SKM-1 treated with dmso at 0.1 percent for 144 hours (cell line): ENCODE results near the gene FEM1B.

Source experiments
- DNase-seq: peaks from one replicate; lab custom pipeline; 2025; ENCODE audit not compliant: unreplicated experiment; lab: John Stamatoyannopoulos, UW

The FEM1B gene

GRCh38 chr15:68305420-68305871 lies 27.9 kb downstream of the FEM1B start:
- DNase-seq: no peak

DNA sequence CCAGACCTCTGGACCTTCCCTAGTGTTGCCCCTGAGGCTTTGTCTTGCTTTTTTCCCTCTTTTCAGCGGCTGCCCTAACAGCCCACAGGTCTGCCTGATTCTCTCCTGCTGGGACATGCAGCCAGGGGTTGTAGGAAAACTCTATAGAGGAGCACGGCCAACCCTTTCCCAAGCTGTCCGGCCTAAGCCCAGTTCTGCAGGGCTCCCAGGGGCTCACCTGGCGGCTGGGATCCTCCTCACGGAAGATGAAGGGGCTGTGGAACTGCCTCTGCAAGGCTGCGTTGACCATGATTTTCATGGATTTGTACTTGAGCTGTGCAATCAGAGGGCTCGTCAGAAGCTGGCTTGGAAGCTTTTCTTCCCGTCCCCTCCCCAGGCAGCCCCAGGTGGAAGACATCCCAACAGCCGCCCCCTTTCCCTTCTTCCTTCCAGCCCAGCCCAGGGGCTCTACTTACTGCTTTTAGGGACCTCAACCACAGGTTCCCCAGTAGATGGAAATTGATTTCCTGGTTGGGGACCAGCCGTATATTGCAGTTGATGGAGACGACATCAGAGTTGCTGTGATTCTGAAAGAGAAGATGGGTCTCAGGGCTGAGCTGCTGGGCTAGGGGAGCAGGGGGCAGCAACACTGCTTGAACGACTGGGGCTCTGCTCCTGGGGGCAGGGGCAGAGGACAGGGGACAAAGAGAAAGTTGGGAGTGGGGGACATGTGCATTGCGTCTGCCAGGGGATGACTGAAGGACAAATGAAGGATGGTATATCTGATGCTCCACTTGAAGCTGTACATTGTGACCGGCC lies 29.8 kb downstream of the FEM1B start:
- DNase-seq: no peak

DNA sequence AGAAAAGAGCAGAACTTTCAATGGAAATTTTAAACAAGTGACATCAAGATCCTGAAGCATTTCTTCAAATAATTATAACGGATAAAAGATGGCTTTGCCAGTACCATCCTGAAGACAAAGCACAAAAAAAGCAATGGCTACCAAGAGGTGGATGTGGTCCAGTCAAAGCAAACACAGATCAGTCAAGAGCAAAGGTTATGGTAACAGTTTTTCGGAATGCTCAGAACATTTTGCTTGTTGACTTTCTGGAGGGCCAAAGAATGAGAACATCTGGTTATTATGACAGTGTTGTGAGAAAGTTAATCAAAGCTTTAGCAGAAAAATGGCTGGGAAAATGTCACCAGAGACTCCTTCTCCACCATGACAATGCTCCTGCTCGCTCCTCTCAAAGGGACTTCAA lies 31.5 kb downstream of the FEM1B start:
- no peak for DNase-seq

DNA sequence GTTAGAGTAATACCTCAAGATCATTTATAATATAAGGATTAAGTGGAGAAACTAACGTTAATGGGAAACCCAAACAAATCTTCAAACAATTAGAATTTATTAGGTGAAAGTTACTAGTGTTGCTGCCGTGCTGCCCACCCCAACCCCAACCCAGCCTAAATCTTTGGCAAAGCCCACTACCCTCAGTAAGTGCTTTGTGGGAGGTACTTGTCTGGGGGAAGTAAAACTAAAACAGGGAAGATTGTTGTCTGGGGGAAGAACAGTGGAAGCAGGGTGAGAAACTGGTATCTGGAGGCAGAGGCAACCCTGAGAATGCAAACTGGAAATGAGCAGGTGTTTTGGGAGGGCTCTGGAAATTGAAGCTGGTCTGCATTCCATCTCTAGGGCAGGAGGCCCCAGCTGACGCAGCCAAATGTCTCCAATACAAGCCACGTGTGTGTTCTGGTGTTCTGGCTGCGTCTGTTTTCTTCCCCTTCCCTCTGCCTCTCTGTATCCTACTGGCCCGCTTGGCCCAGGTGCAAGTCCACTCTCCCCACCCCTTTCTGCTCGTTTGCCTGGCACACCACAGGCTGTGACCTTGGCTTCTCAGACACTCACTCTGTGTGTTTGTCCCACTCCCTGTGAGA lies 32.7 kb downstream of the FEM1B start:
- DNase-seq: no peak

- DNase-seq: no peak
Measured at GRCh38 chr15:68310804-68311463, 33.4 kb downstream of the FEM1B start.

- DNase-seq: no peak
Measured at GRCh38 chr15:68311464-68311835, 33.9 kb downstream of the FEM1B start.

DNA sequence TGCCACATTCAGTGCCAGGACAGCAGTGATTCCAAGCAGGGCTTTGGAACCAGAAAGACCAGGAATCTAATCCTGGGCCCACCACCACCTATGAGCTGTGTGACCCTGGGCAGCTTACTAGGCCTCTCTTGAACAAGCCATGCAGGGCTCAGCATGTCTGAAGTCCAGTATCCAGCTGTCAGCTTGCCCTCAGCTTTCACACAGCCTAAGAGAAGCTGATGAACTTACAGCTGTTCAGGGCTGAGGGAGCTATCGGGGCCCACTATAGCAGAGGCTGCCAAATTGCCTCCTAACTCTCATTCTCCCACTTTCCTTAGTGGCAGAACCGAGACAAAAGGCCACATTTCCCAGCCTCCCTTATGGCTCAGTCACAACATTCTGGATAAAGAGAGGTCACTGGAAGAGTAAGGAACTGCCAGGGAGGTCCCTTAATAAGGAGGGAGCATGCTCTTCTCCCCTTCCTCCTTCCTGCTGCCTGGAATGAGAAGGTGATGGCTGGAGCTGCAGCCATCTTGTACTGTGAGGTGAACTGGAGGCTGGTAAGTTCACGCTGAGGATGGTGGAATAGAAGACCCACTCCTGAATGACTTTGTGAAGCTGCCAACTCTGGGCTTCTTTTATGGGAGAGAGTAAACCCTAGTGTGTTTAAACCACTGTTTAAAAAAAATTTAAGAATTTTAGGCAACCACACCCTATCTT lies 34.5 kb downstream of the FEM1B start:
- DNase-seq: no peak

GRCh38 chr15:68312701-68313204 lies 35.2 kb downstream of the FEM1B start:
- DNase-seq: no peak

DNA sequence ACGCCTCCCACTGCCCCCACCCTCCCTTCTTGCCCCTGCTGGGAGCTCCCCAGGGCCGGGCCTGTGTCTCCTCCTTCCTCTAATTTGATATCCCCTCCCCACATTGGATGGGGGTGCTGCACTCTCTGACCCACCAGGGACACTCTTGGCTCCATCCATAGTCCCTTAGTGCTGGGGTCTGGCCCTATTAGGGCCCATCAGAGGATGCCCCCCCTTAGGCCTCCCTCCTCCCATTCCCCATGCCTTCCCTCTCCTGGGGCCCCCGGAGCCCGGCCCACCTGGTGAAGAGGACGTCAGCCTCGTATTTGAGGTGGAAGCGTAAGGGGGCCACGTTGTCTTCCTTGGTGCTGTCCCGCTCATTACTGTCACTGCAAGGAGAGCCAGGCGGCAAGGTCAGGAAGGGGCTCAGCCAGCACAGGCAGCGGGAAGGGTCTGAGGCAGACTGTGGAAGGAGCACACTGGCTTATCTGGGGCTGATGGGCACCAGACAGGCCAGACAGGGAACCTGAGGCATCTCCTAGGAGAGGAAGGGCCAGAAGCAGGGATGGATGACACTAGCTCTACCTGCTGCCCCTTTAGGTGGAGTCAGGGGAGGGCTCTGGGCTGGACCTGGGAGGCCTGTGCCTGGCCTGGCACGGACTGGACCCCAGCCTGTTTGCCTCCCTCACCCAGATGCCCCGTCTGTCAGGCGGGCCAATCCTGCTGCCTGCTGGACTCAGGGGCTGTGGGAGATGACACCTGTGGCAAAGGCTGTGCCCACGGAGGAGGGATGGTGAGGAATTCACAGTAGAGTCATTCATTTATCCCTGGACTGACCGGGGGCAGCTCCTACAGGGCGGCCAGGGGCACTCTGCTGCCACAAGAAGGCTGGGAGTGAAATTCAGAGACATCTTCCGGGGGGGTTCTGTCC lies 36.2 kb downstream of the FEM1B start:
- no peak for DNase-seq

DNA sequence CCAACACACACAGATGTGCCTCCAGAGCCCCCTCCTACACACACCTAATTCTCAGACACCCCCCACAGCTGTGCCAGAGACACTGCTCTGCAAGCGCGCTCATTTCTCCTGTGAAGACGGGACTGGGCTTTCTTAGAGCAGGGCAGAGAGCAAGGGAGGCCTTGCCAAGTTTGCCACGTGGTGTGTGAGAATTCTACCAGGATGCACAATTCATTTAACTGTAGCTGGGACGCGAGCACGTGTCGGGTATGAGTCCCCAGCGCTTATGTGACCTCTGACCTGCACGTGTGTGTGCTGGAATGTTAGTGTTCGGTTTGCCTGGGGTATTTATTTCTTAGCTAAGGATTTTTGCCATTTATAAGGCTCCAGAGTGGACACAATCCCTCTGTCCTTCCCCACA lies 37.0 kb downstream of the FEM1B start:
- no peak for DNase-seq

DNA sequence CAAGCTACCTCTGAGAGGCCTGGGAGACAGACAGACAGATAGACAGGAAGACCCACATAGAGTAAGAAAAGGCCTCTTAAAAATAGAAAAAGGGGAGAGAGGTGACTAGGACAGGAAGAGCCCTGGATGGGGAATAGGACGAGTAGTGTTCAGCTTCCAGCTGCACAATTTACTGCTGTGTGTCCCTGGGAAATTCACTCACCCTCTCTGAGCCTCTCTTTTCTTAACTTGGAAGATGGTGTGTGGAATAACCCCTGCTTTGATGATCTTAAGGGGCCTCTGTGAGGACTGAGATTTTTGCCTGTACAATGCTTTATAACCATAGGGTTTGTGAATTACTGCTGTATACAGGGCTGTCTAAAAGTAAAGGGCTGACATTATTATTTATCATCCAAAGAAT lies 37.5 kb downstream of the FEM1B start:
- DNase-seq: no peak

GRCh38 chr15:68315495-68316031 lies 38.0 kb downstream of the FEM1B start:
- no peak for DNase-seq

GRCh38 chr15:68316061-68316804 lies 38.7 kb downstream of the FEM1B start:
- no peak for DNase-seq

DNA sequence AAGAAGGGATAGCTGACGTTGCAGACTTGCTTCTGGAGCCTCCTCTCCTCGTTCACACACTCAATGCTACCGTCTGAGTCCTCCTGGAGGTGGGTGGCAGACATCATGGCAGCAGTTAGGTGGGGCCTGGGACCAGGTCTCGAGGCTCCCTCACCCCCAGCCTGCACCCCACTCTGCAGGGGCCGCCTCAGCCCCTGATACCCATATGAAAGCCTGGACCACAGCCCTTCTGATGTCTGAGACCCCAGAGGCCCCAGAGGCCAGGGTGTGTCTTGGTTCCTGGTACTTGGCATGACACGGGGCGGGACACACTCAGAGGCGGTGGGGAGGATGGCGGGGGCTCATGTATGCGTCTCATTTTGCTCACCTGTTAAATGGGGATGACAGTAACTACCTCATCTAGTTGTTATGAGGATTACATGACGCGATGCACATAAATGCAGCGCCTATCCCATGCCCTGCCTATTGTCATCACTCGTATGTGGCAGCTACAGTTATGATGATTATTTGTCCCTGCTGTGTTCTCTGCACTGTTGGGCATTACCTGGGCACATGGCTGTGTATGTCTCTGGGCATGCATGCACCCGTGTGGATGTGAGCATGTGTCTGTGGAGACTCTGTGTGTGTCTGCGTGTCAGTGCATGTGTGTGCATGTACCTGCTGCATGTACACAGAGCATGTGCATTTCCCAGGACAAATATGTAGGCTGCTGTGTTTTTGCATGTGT lies 39.9 kb downstream of the FEM1B start:
- no peak for DNase-seq

DNA sequence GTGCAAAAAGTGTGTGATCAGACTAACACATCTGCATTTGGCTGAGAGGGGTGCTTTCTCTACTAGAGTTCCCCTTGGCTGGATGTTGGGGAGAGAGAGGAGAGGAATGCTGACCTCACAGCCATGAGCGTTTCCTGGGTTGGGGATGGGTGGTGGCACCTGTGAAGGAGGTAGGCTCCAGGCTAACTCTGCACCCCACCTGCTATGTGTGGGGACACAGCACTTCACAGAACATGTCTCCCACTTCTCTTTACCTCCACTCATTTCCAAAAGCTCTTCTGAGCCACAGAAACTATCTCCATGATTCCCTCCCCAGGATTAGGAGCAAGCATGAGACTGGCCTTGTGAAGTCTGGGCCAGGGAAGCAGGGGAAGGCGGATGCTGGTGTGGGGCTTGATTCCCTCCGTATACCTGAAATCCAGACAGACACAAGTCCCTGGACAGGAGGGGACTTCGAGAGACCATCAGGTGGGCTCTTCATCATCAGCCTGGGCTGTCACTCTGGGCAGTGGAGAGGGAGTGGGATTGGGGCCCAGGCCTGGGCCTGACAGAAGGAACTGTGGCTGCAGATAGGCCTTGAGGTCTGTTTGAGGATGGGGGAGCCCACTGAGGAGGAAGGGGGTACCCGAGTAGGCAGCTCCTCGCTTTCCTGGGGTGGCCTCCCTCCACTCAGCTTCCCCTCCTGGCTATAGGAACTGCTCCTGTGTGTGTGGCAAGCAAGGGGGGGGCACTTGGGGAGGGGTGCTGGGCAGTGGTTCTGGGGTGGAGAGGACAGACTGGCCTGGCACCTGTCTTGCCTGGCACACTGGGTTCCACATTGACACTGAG lies 40.7 kb downstream of the FEM1B start:
- DNase-seq: no peak

GRCh38 chr15:68318931-68319909 lies 41.7 kb downstream of the FEM1B start:
- no peak for DNase-seq

- DNase-seq: no peak
Measured at GRCh38 chr15:68319997-68320396, 42.5 kb downstream of the FEM1B start.
